Measurements from ENCODE around the gene FGFRL1.

DNA sequence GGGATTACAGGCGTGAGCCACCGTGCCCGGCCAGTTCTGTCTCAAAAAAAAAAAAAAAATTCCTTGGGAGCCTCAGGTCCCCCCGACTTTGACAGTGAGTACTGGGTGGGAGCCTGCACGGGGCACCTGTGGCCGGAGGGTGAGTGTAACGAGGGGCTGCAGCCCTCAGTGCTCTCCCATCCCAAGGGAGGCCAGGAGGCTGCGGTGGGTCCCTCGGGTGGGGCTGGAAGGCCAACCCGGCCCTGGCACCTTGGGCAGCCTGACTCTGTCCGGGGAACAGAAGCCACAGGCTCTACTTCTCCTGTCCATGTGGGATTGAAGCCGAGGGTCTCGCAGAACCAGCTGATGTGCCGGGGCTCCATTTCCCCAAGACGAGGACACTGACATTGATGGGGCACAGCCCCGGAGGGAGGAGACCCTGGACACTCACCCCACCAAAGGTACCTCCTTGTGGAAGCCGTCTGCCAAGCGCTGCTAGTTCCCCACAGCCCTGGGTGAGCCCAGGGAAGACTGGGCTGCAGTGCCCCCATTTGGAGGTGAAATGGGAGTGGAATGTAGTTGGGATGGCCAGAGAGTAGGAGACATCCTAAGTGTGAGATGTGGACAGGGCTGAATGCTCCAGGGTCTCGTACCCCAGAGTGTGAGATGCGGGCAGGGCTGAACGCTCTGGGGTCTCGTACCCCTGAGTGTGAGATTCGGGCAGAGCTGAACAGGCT, 16.0 kb upstream of the FGFRL1 start:
- TF ChIP-seq FOXP2 (optimal IDR thresholded peaks at IDR 0.05; ENCODE audit: borderline replicate concordance, extremely low read depth, extremely low read length, insufficient read depth) (no peak), POLR2AphosphoS5 (IDR thresholded peaks at IDR 0.05; ENCODE audit: low read depth, low read length) (no peak), REST (IDR thresholded peaks at IDR 0.05; ENCODE audit: insufficient read depth in 1 of 2, low read depth in 2 of 2, low read length in 2 of 2) (no peak), TAF1 (IDR thresholded peaks at IDR 0.05; ENCODE audit: borderline replicate concordance, insufficient read depth, low read length) (no peak)
